ENCODE data around the gene NDE1.

- TF ChIP-seq CTCF (IDR thresholded peaks at IDR 0.05; ENCODE audit: insufficient read depth, low read depth, low read length) = no peak
- no peak for TF ChIP-seq EZH2 (IDR thresholded peaks at IDR 0.05; ENCODE audit: insufficient read depth, low read length)
Measured at GRCh38 chr16:15770107-15770506, 120.1 kb downstream of the NDE1 start.
